CD4-positive, alpha-beta T cell (primary cell): ENCODE results near the gene APOA4. TPM values are rescaled to one million over a fixed set of nuclear protein-coding genes. Genes with fewer than 3 reads are reported as not detected.

Experiments used
- ATAC-seq: fragments of 200-7000 bp; cut with Tn5 transposase; one replicate; pipeline ENCODE4 v1.10.0; 2022; ENCODE audit warnings: mild to moderate bottlenecking; ENCODE audit not compliant: poor library complexity
- CTCF ChIA-PET: fragments of 350-600 bp; sonication (Branson Sonifier 250); formaldehyde crosslinking; loops from one replicate; lab custom pipeline; 2021; ENCODE audit warnings: antibody characterized with exemption, inconsistent platforms; lab: Charles Lee
- POLR2A ChIA-PET: fragments of 350-600 bp; sonication (Branson Sonifier 250); formaldehyde crosslinking; loops from one replicate; lab custom pipeline; 2021; ENCODE audit warnings: antibody characterized with exemption, inconsistent platforms; lab: Charles Lee
- DNase-seq, 14 experiments: peaks; one replicate each; pipeline ENCODE4 v3.0.0-alpha.2; 2013 to 2020; ENCODE audit warnings: mixed read lengths in 2 of 14
- H3K27ac ChIP-seq, 2 donors: one replicate each; pipeline versions ENCODE4 v1.5.1 to v1.7.0; 2013; ENCODE audit warnings: low read length in 2 of 2, low read depth in 1 of 2, mild to moderate bottlenecking in 1 of 2
- H3K27me3 ChIP-seq, 2 experiments: 1 replicate in 1 of 2; 2 replicates in 1 of 2; pipeline versions ENCODE4 v1.6.1 to v1.7.0; 2013; ENCODE audit warnings: low read length in 2 of 2, control low read depth in 1 of 2, mild to moderate bottlenecking in 1 of 2, moderate library complexity in 1 of 2; ENCODE audit not compliant: insufficient read depth in 2 of 2, control insufficient read depth in 1 of 2
- H3K36me3 ChIP-seq: one replicate; pipeline ENCODE4 v1.6.1; 2013; ENCODE audit warnings: low read length, control low read depth; ENCODE audit not compliant: insufficient read depth
- H3K4me1 ChIP-seq: one replicate; pipeline ENCODE4 v1.6.1; 2013; ENCODE audit warnings: low read length, control low read depth; ENCODE audit not compliant: insufficient read depth
- H3K4me3 ChIP-seq: one replicate; pipeline ENCODE4 v1.5.1; 2013; ENCODE audit warnings: mild to moderate bottlenecking, low read length, moderate library complexity
- H3K9me3 ChIP-seq, 2 experiments: 1 replicate in 1 of 2; 2 replicates in 1 of 2; pipeline versions ENCODE4 v1.6.1 to v1.7.0; 2013; ENCODE audit warnings: low read length in 2 of 2, mild to moderate bottlenecking in 2 of 2, control low read depth in 1 of 2, moderate library complexity in 1 of 2; ENCODE audit not compliant: control insufficient read depth in 1 of 2, insufficient read depth in 1 of 2
- H3K27ac Mint-ChIP-seq: one replicate; pipeline ENCODE4 v1.8.0; 2020; ENCODE audit warnings: mixed read lengths
- H3K27me3 Mint-ChIP-seq: one replicate; pipeline ENCODE4 v1.8.0; 2021; ENCODE audit warnings: mixed read lengths
- H3K36me3 Mint-ChIP-seq: one replicate; pipeline ENCODE4 v1.8.0; 2021; ENCODE audit warnings: low read depth, mixed read lengths
- H3K4me1 Mint-ChIP-seq: one replicate; pipeline ENCODE4 v1.8.0; 2021; ENCODE audit warnings: low read depth, mixed read lengths
- H3K4me3 Mint-ChIP-seq: one replicate; pipeline ENCODE4 v1.8.0; 2020; ENCODE audit warnings: mild to moderate bottlenecking, mixed read lengths
- H3K9me3 Mint-ChIP-seq: one replicate; pipeline ENCODE4 v1.8.0; 2020; ENCODE audit warnings: mixed read lengths
- CTCF ChIP-seq: fragments of 200-600 bp; IDR thresholded peaks from one replicate; pipeline ENCODE4 v1.8.0; 2022; ENCODE audit warnings: antibody characterized with exemption, mild to moderate bottlenecking
- intact Hi-C, 2 experiments: fragments of 100-400 bp; cut with DNase I in 1 of 2; cut with micrococcal nuclease in 1 of 2; formaldehyde crosslinking; loops; one replicate each; pipeline versions ENCODE4 v1.15.1 to v1.9.0; 2023 to 2025; cut with DNase I, micrococcal nuclease
- total RNA-seq, 174 experiments: library from RNA in 2 of 174; stranded (reverse) in 2 of 174; gene quantifications; one replicate each; pipeline ENCODE4 v1.2.3 and lab custom pipeline; 2021 to 2026

APOA4 gene
- total RNA-seq, 2 experiments from 2014 or later: not detected

GRCh38 chr11:116813781-116814471 is 9.2 kb downstream of the APOA4 start:
- TF ChIP-seq CTCF: no peak
- Mint-ChIP-seq H3K27me3 (no peaks in the 10 kb centered on the region), H3K27ac (no peak overlapping the region), H3K36me3 (no peaks in the 10 kb centered on the region), H3K9me3 (no peaks in the 10 kb centered on the region), H3K4me1 (no peaks in the 10 kb centered on the region), H3K4me3 (no peak overlapping the region)
- Histone ChIP-seq H3K4me1 (no peaks in the 10 kb centered on the region), H3K36me3 (no peaks in the 10 kb centered on the region), H3K9me3 (no peaks in the 10 kb centered on the region), H3K4me3 (no peak overlapping the region), H3K27me3 (no peaks in the 10 kb centered on the region), H3K27ac (no peak overlapping the region)
- ATAC-seq (no peak), DNase-seq (no peak)
- ChIA-PET POLR2A (no interaction called here), CTCF (interaction anchor here (1.0 kb wide), 1 partner anchor 23 kb away, joined by 3 read pairs; the partner anchor contains the start of gene APOA5)
- intact Hi-C loops: no loop called here

- POLR2A ChIA-PET: no interaction called here
- no peaks in the 10 kb centered on the region for H3K36me3 Mint-ChIP-seq
- no peaks in the 10 kb centered on the region for H3K27me3 Mint-ChIP-seq
- H3K27ac Mint-ChIP-seq: no peak overlapping the region
- H3K9me3 ChIP-seq: no peaks in the 10 kb centered on the region
- H3K36me3 ChIP-seq: no peaks in the 10 kb centered on the region
- no peak overlapping the region for H3K4me3 Mint-ChIP-seq
- no peaks in the 10 kb centered on the region for H3K4me1 ChIP-seq
- no peaks in the 10 kb centered on the region for H3K27me3 ChIP-seq
- no peak overlapping the region for H3K4me3 ChIP-seq
- H3K9me3 Mint-ChIP-seq: no peaks in the 10 kb centered on the region
- ATAC-seq (no peak), DNase-seq (no peak)
- intact Hi-C loops: no loop called here
- CTCF ChIA-PET: interaction anchor here (1.0 kb wide), 1 partner anchor 22 kb away, joined by 3 read pairs; the partner anchor contains the start of gene APOA5
- no peak for TF ChIP-seq CTCF
- H3K27ac ChIP-seq: no peak overlapping the region
- H3K4me1 Mint-ChIP-seq: no peaks in the 10 kb centered on the region
These were observed 9.9 kb downstream of the APOA4 start for GRCh38 chr11:116813170-116813569.

- Mint-ChIP-seq H3K9me3 (no peaks in the 10 kb centered on the region), H3K4me1 (no peaks in the 10 kb centered on the region), H3K27me3 (peaks cover 6% of the 10 kb centered on the region), H3K27ac (no peak overlapping the region), H3K36me3 (no peaks in the 10 kb centered on the region), H3K4me3 (no peak overlapping the region)
- intact Hi-C loops: no loop called here
- Histone ChIP-seq H3K27ac (no peak overlapping the region), H3K27me3 (no peaks in the 10 kb centered on the region), H3K36me3 (no peaks in the 10 kb centered on the region), H3K4me3 (no peak overlapping the region), H3K4me1 (no peaks in the 10 kb centered on the region), H3K9me3 (no peaks in the 10 kb centered on the region)
- CTCF ChIA-PET: no interaction called here
- ATAC-seq: no peak
- TF ChIP-seq CTCF: no peak
- POLR2A ChIA-PET: no interaction called here
- no peak for DNase-seq
These were observed 11.0 kb downstream of the APOA4 start for GRCh38 chr11:116812109-116812508.
